A549 (cell line): ENCODE measurements around the gene ODC1.

ENCODE experiments used
- EP300 ChIP-seq, 2 experiments: fragments of >200 bp; sonication (Bioruptor Twin); formaldehyde crosslinking; IDR thresholded peaks; 2 replicates in 1 of 2; 3 replicates in 1 of 2; pipeline ENCODE4 v1.6.1; 2016 to 2017
- ESRRA ChIP-seq: fragments of 150-350 bp; IDR thresholded peaks from 2 replicates; pipeline ENCODE4 v1.6.1; 2014; ENCODE audit warnings: mild to moderate bottlenecking, low read length, borderline replicate concordance
- GATA3 ChIP-seq: IDR thresholded peaks from 2 replicates; pipeline ENCODE4 v1.6.1; 2012; ENCODE audit warnings: borderline replicate concordance
- HOXA7 ChIP-seq: fragments of 250-450 bp; sonication (Bioruptor Pico); IDR thresholded peaks from 2 replicates; pipeline ENCODE4 v1.5.0; 2020; ENCODE audit warnings: mild to moderate bottlenecking, moderate library complexity
- HOXB5 ChIP-seq: fragments of 250-450 bp; sonication (Bioruptor Pico); IDR thresholded peaks from 2 replicates; pipeline ENCODE4 v1.5.0; 2020; ENCODE audit warnings: mild to moderate bottlenecking, moderate library complexity
- JUNB ChIP-seq: fragments of >200 bp; sonication (Bioruptor Twin); formaldehyde crosslinking; IDR thresholded peaks from 2 replicates; pipeline ENCODE4 v1.6.1; 2016
- KDM1A ChIP-seq: fragments of 200-600 bp; sonication (generic); IDR thresholded peaks from 2 replicates; pipeline ENCODE4 v1.6.1; 2016; ENCODE audit warnings: low read depth, mild to moderate bottlenecking
- POLR2A ChIP-seq: IDR thresholded peaks from 2 replicates; pipeline ENCODE4 v1.6.1; 2012; ENCODE audit warnings: mild to moderate bottlenecking, low read length
- RFX5 ChIP-seq: fragments of 450-650 bp; IDR thresholded peaks from 2 replicates; pipeline ENCODE4 v1.7.1; 2014; ENCODE audit warnings: antibody characterized with exemption, mild to moderate bottlenecking, moderate library complexity
- SMC3 ChIP-seq: fragments of >200 bp; sonication (Bioruptor Twin); formaldehyde crosslinking; IDR thresholded peaks from 3 replicates; pipeline ENCODE4 v1.6.1; 2018; ENCODE audit warnings: inconsistent platforms
- TF ChIP-seq, protein P1 (sequence below): fragments of >200 bp; sonication (Bioruptor Twin); formaldehyde crosslinking; IDR thresholded peaks from 3 replicates; pipeline ENCODE4 v1.5.1; 2016
- TF ChIP-seq, protein P2 (sequence below): fragments of 200-600 bp; sonication (generic); IDR thresholded peaks from 2 replicates; pipeline ENCODE4 v1.6.1; 2016; ENCODE audit warnings: antibody characterized with exemption, mild to moderate bottlenecking, moderate library complexity
- TF ChIP-seq, protein P3 (sequence below): fragments of 450-650 bp; IDR thresholded peaks from 2 replicates; pipeline ENCODE4 v1.6.1; 2014; ENCODE audit warnings: antibody characterized with exemption
- TF ChIP-seq, protein P4 (sequence below): IDR thresholded peaks from 2 replicates; pipeline ENCODE4 v1.6.1; 2012

DNA sequence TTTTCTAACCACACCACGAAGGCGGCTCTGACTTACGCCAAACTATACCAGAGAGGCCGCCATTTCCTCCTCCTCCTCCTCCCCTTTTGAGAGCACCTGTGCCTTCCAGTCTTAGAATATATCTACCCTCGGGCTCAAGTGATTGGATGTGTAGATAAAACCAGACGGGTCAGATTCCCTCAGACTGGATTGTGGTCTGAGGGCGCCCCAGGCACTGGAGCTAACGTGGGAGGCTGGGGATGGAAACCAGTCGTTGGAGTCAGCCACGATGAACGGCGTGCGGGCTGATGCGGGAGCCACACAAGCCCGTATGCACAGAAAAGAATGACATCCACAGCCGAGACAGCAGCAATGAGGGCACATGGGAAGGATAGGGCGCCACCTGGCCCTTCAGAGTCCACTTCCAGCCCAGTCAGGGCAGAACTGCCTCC, 12.3 kb upstream of the ODC1 start:
- TF ChIP-seq POLR2A (no peak), HOXA7 (no peak), KDM1A (no peak), EP300 (IDR thresholded peaks at IDR 0.05) (no peak), ESRRA (no peak), JUNB (no peak), RFX5 (no peak), GATA3 (no peak), HOXB5 (no peak), SMC3 (no peak)
- TF ChIP-seq, protein P1, sequence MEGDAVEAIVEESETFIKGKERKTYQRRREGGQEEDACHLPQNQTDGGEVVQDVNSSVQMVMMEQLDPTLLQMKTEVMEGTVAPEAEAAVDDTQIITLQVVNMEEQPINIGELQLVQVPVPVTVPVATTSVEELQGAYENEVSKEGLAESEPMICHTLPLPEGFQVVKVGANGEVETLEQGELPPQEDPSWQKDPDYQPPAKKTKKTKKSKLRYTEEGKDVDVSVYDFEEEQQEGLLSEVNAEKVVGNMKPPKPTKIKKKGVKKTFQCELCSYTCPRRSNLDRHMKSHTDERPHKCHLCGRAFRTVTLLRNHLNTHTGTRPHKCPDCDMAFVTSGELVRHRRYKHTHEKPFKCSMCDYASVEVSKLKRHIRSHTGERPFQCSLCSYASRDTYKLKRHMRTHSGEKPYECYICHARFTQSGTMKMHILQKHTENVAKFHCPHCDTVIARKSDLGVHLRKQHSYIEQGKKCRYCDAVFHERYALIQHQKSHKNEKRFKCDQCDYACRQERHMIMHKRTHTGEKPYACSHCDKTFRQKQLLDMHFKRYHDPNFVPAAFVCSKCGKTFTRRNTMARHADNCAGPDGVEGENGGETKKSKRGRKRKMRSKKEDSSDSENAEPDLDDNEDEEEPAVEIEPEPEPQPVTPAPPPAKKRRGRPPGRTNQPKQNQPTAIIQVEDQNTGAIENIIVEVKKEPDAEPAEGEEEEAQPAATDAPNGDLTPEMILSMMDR: no peak
- TF ChIP-seq, protein P2, sequence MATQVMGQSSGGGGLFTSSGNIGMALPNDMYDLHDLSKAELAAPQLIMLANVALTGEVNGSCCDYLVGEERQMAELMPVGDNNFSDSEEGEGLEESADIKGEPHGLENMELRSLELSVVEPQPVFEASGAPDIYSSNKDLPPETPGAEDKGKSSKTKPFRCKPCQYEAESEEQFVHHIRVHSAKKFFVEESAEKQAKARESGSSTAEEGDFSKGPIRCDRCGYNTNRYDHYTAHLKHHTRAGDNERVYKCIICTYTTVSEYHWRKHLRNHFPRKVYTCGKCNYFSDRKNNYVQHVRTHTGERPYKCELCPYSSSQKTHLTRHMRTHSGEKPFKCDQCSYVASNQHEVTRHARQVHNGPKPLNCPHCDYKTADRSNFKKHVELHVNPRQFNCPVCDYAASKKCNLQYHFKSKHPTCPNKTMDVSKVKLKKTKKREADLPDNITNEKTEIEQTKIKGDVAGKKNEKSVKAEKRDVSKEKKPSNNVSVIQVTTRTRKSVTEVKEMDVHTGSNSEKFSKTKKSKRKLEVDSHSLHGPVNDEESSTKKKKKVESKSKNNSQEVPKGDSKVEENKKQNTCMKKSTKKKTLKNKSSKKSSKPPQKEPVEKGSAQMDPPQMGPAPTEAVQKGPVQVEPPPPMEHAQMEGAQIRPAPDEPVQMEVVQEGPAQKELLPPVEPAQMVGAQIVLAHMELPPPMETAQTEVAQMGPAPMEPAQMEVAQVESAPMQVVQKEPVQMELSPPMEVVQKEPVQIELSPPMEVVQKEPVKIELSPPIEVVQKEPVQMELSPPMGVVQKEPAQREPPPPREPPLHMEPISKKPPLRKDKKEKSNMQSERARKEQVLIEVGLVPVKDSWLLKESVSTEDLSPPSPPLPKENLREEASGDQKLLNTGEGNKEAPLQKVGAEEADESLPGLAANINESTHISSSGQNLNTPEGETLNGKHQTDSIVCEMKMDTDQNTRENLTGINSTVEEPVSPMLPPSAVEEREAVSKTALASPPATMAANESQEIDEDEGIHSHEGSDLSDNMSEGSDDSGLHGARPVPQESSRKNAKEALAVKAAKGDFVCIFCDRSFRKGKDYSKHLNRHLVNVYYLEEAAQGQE: no peak
- TF ChIP-seq, protein P3, sequence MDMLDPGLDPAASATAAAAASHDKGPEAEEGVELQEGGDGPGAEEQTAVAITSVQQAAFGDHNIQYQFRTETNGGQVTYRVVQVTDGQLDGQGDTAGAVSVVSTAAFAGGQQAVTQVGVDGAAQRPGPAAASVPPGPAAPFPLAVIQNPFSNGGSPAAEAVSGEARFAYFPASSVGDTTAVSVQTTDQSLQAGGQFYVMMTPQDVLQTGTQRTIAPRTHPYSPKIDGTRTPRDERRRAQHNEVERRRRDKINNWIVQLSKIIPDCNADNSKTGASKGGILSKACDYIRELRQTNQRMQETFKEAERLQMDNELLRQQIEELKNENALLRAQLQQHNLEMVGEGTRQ: no peak
- TF ChIP-seq, protein P4, sequence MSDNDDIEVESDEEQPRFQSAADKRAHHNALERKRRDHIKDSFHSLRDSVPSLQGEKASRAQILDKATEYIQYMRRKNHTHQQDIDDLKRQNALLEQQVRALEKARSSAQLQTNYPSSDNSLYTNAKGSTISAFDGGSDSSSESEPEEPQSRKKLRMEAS: no peak
